ENCODE measurements around the gene R3HDM4.
"Not testable (repeated sequence)": the region's sequence is repeated elsewhere in the genome, so short reads cannot be mapped to it uniquely, and the experiment has no call there.

The R3HDM4 gene
- 171 reads per million, percentile 91 among the genes with 10 or more reads in this experiment for total RNA-seq

- DNase-seq, result peak; percentile 83
These were observed at the start of gene R3HDM4 for GRCh38 chr19:913080-913748. R3HDM4 (minus strand) TSS chr19:913219; CDS start chr19:913157, 62 bp downstream.

GRCh38 chr19:961866-962620, 49.0 kb upstream of the R3HDM4 start:
- no peak for DNase-seq

GRCh38 chr19:960601-960938, 47.6 kb upstream of the R3HDM4 start:
- DNase-seq, result no peak

- DNase-seq, result no peak
These were observed 47.0 kb upstream of the R3HDM4 start for GRCh38 chr19:960020-960419.

GRCh38 chr19:958967-959855, 46.2 kb upstream of the R3HDM4 start:
- no peak for DNase-seq

- DNase-seq, result not testable (repeated sequence)
These were observed 44.6 kb upstream of the R3HDM4 start for GRCh38 chr19:957578-957977.

- no peak for DNase-seq
These were observed 43.9 kb upstream of the R3HDM4 start for GRCh38 chr19:956766-957440.

GRCh38 chr19:955803-956765, 43.1 kb upstream of the R3HDM4 start:
- DNase-seq, result no peak

GRCh38 chr19:954672-955494, 41.9 kb upstream of the R3HDM4 start:
- DNase-seq, result no peak

GRCh38 chr19:954272-954671, 41.3 kb upstream of the R3HDM4 start:
- DNase-seq, result no peak

GRCh38 chr19:953445-954271, 40.6 kb upstream of the R3HDM4 start:
- DNase-seq, result no peak

- no peak for DNase-seq
These were observed 39.8 kb upstream of the R3HDM4 start for GRCh38 chr19:952680-953444.

GRCh38 chr19:952049-952679, 39.1 kb upstream of the R3HDM4 start:
- DNase-seq, result no peak

GRCh38 chr19:950352-951066, 37.5 kb upstream of the R3HDM4 start:
- DNase-seq, result no peak

- no peak for DNase-seq
These were observed 36.0 kb upstream of the R3HDM4 start for GRCh38 chr19:948842-949496.

- DNase-seq, result no peak
These were observed 34.9 kb upstream of the R3HDM4 start for GRCh38 chr19:947707-948539.

All from effector CD4-positive, alpha-beta T cell (primary cell).